ENCODE data around the gene PLEKHA6. TPM values are rescaled to one million over a fixed set of nuclear protein-coding genes. Genes with fewer than 3 reads are reported as not detected.

PLEKHA6 gene
- total RNA-seq, 2 experiments from 2014 or later = 0.53 to 0.82 TPM

DNA sequence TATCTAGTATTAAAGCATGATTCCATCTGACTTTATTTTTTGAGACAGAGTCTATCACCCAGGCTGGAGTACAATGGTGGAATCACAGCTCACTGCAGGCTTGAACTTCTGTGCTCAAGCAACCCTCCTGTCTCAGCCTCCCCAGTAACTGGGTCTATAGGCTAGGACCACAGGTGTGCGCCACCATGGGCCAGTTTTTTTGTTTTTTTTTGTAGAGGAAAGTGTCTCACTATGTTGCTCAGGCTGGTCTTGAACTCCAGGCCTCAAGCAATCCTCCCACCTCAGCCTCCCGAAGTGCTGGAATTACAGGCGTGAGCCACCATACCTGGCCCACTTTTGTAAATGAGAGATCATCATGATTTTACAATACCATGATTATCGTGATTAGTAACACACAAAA lies 42.7 kb upstream of the PLEKHA6 start:
- no peak overlapping the region for H3K4me3 Mint-ChIP-seq
- CTCF ChIA-PET = no interaction called here

DNA sequence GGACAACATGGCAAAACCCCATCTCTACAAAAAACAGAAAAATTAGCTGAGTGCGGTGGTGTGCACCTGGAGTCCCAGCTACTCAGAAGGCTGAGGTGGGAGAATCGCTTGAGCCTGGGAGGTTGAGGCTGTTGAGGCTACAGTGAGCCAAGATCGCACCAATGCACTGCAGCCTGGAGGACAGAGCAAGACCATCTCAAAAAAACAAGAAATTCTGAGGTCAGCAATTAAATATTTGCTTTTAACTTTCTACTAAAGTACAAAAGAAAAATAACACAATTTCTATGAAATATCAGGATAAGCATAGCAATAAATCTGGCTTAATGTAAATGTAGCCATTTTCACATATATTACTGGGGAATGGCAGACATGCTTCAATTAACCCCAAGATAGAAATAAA lies 42.0 kb upstream of the PLEKHA6 start:
- ChIA-PET POLR2A (interaction anchor here (0.7 to 2.1 kb wide), 2 partner anchors 20 to 124 kb away, joined by 3 to 5 read pairs; no protein-coding TSS in a partner anchor), CTCF (no interaction called here)
- Histone ChIP-seq H3K4me1 (ENCODE audit: insufficient read depth, low read length) (peaks cover 22% of the 10 kb centered on the region), H3K27ac (ENCODE audit: low read depth in 1 of 2, low read length in 2 of 2) (no peak overlapping the region), H3K27me3 (ENCODE audit: control insufficient read depth in 1 of 2, insufficient read depth in 2 of 2, low read length in 2 of 2) (no peaks in the 10 kb centered on the region), H3K4me3 (ENCODE audit: low read length) (no peak overlapping the region), H3K36me3 (ENCODE audit: insufficient read depth, low read length) (peaks cover 86% of the 10 kb centered on the region), H3K9me3 (ENCODE audit: control insufficient read depth in 1 of 2, insufficient read depth in 1 of 2, low read length in 2 of 2) (no peaks in the 10 kb centered on the region)
- no peak overlapping the region for H3K27ac Mint-ChIP-seq
- no peak for DNase-seq
- H3K4me1 Mint-ChIP-seq (ENCODE audit: low read depth) = peaks cover 41% of the 10 kb centered on the region
- ATAC-seq (ENCODE audit: poor library complexity) = no peak
- TF ChIP-seq, protein P1, sequence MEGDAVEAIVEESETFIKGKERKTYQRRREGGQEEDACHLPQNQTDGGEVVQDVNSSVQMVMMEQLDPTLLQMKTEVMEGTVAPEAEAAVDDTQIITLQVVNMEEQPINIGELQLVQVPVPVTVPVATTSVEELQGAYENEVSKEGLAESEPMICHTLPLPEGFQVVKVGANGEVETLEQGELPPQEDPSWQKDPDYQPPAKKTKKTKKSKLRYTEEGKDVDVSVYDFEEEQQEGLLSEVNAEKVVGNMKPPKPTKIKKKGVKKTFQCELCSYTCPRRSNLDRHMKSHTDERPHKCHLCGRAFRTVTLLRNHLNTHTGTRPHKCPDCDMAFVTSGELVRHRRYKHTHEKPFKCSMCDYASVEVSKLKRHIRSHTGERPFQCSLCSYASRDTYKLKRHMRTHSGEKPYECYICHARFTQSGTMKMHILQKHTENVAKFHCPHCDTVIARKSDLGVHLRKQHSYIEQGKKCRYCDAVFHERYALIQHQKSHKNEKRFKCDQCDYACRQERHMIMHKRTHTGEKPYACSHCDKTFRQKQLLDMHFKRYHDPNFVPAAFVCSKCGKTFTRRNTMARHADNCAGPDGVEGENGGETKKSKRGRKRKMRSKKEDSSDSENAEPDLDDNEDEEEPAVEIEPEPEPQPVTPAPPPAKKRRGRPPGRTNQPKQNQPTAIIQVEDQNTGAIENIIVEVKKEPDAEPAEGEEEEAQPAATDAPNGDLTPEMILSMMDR (IDR thresholded peaks at IDR 0.05) = no peak
- intact Hi-C loops (cut with DNase I, micrococcal nuclease) = loop anchor here in 1 of 2 experiments (10.0 kb wide), 1 partner anchor 547 kb away; no protein-coding TSS in a partner anchor
- H3K36me3 Mint-ChIP-seq (ENCODE audit: low read depth) = peaks cover 77% of the 10 kb centered on the region
- H3K27me3 Mint-ChIP-seq = no peaks in the 10 kb centered on the region
- H3K9me3 Mint-ChIP-seq = no peaks in the 10 kb centered on the region
- H3K4me3 Mint-ChIP-seq = no peak overlapping the region

More for the DNA sequence above, 42.7 kb upstream of the PLEKHA6 start:
- no peaks in the 10 kb centered on the region for H3K27me3 Mint-ChIP-seq
- Histone ChIP-seq H3K4me1 (ENCODE audit: insufficient read depth, low read length) (peaks cover 22% of the 10 kb centered on the region), H3K9me3 (ENCODE audit: control insufficient read depth in 1 of 2, insufficient read depth in 1 of 2, low read length in 2 of 2) (no peaks in the 10 kb centered on the region), H3K27ac (ENCODE audit: low read depth in 1 of 2, low read length in 2 of 2) (no peak overlapping the region), H3K4me3 (ENCODE audit: low read length) (no peak overlapping the region), H3K27me3 (ENCODE audit: control insufficient read depth in 1 of 2, insufficient read depth in 2 of 2, low read length in 2 of 2) (no peaks in the 10 kb centered on the region), H3K36me3 (ENCODE audit: insufficient read depth, low read length) (peaks cover 86% of the 10 kb centered on the region)
- POLR2A ChIA-PET = interaction anchor here (2.1 kb wide), 1 partner anchor 21 kb away, joined by 5 read pairs; no protein-coding TSS in a partner anchor
- no peak for DNase-seq
- no peaks in the 10 kb centered on the region for H3K9me3 Mint-ChIP-seq
- H3K4me1 Mint-ChIP-seq (ENCODE audit: low read depth) = peaks cover 45% of the 10 kb centered on the region
- no peak overlapping the region for H3K27ac Mint-ChIP-seq
- H3K36me3 Mint-ChIP-seq (ENCODE audit: low read depth) = peaks cover 84% of the 10 kb centered on the region
- TF ChIP-seq, protein P1 (IDR thresholded peaks at IDR 0.05) = no peak
- ATAC-seq (ENCODE audit: poor library complexity) = no peak
- intact Hi-C loops (cut with DNase I, micrococcal nuclease) = loop anchor here in 1 of 2 experiments (10.0 kb wide), 1 partner anchor 548 kb away; no protein-coding TSS in a partner anchor

DNA sequence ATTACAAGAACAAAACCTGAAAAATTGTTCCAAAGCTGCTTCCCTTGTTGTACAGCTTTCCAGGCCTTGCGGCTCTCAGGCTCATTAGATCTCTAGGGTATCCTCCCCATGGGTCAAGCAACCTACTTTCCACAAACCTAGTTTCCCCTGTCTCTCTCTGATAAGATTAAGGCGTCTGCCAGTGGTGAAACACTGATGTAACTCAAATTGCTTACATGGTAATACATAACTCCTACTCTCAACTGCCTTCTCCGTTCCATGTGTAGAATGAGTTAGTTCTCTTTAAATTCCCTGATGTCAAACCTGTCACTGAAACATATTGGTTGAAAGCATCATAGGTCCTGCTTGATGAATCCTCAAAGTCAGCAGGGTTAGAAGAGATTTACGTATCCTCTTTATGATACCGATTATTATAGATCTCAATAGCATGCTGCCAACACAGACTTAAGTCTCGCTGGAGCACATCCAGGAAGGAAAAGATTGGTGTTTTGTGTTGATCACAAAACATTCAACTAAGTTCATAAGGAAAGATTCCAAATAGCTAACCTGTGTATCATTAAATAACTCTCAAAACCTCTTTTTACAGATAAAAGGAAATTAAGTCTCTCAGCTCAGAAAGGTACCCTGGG lies 41.3 kb upstream of the PLEKHA6 start:
- H3K4me1 Mint-ChIP-seq (ENCODE audit: low read depth) = peaks cover 33% of the 10 kb centered on the region
- H3K36me3 Mint-ChIP-seq (ENCODE audit: low read depth) = peaks cover 71% of the 10 kb centered on the region
- Histone ChIP-seq H3K36me3 (ENCODE audit: insufficient read depth, low read length) (peaks cover 80% of the 10 kb centered on the region), H3K4me3 (ENCODE audit: low read length) (no peak overlapping the region), H3K27ac (ENCODE audit: low read depth in 1 of 2, low read length in 2 of 2) (no peak overlapping the region), H3K4me1 (ENCODE audit: insufficient read depth, low read length) (peaks cover 14% of the 10 kb centered on the region), H3K9me3 (ENCODE audit: control insufficient read depth in 1 of 2, insufficient read depth in 1 of 2, low read length in 2 of 2) (no peaks in the 10 kb centered on the region), H3K27me3 (ENCODE audit: control insufficient read depth in 1 of 2, insufficient read depth in 2 of 2, low read length in 2 of 2) (no peaks in the 10 kb centered on the region)
- no peak for DNase-seq
- ATAC-seq (ENCODE audit: poor library complexity) = no peak
- POLR2A ChIA-PET = interaction anchor here (0.7 to 1.2 kb wide), 2 partner anchors 23 to 125 kb away, joined by 3 to 4 read pairs; no protein-coding TSS in a partner anchor
- CTCF ChIA-PET = no interaction called here
- no peaks in the 10 kb centered on the region for H3K9me3 Mint-ChIP-seq
- TF ChIP-seq, protein P1 (IDR thresholded peaks at IDR 0.05) = no peak
- H3K27me3 Mint-ChIP-seq = no peaks in the 10 kb centered on the region
- intact Hi-C loops (cut with DNase I, micrococcal nuclease) = loop anchor here in 1 of 2 experiments (10.0 kb wide), 1 partner anchor 546 kb away; no protein-coding TSS in a partner anchor
- H3K27ac Mint-ChIP-seq = peak overlapping the region; percentile 31
- no peak overlapping the region for H3K4me3 Mint-ChIP-seq

All from CD4-positive, alpha-beta T cell (primary cell).